Activated naive CD4-positive, alpha-beta T cell treated with anti-CD3 and anti-CD28 coated beads, Interleukin-2, amount 50 U/mL, for 72 hours (primary cell): Measurements from ENCODE around the gene GUCY1B1. TPM values are rescaled to one million over a fixed set of nuclear protein-coding genes. Genes with fewer than 3 reads are reported as not detected.

Experiments used
- ATAC-seq, 2 donors: fragments of 150-1000 bp; cut with Tn5 transposase; 2 replicates each; pipeline ENCODE4 v1.10.0; 2021; ENCODE audit warnings: mild to moderate bottlenecking in 2 of 2, moderate library complexity in 2 of 2
- DNase-seq, 2 donors: peaks; one replicate each; pipeline ENCODE4 v3.0.0; 2021 to 2022; ENCODE audit warnings: low spot score in 2 of 2
- H3K27ac Mint-ChIP-seq, 2 donors: one replicate each; pipeline ENCODE4 v1.8.0; 2022; ENCODE audit warnings: mild to moderate bottlenecking in 2 of 2, mixed read lengths in 2 of 2
- H3K36me3 Mint-ChIP-seq, 2 donors: one replicate each; pipeline ENCODE4 v1.8.0; 2022; ENCODE audit warnings: mixed read lengths in 2 of 2
- H3K9me3 Mint-ChIP-seq, 2 donors: one replicate each; pipeline ENCODE4 v1.8.0; 2022; ENCODE audit warnings: mixed read lengths in 2 of 2
- total RNA-seq, 2 donors: library from RNA; stranded (reverse); gene quantifications; one replicate each; pipeline ENCODE4 v1.2.3, GENCODE V29; 2022

GUCY1B1 gene
- total RNA-seq, result under 1 TPM; 0.20 to 0.27 TPM

GRCh38 chr4:155758481-155759371, at the start of gene GUCY1B1:
Gene GUCY1B1 (plus strand): TSS chr4:155759021. CDS start chr4:155759141, 120 bp downstream.
- Mint-ChIP-seq H3K36me3 (peaks cover 9 to 14% of the 10 kb centered on the region in 2 donors), H3K9me3 (peaks cover 4 to 5% of the 10 kb centered on the region in 2 donors), H3K27ac (no peak within 1 kb of the TSS)
- ATAC-seq, result peak; percentile 95 to 97
- DNase-seq, result peak; percentile 59

- ATAC-seq, result no peak
- Mint-ChIP-seq H3K36me3 (no peaks in the 10 kb centered on the region), H3K9me3 (no peaks in the 10 kb centered on the region), H3K27ac (no peak overlapping the region)
- DNase-seq, result no peak
These were observed 48.9 kb upstream of the GUCY1B1 start for GRCh38 chr4:155709918-155710317.

GRCh38 chr4:155711556-155711955, 47.3 kb upstream of the GUCY1B1 start:
- Mint-ChIP-seq H3K36me3 (no peaks in the 10 kb centered on the region), H3K27ac (no peak overlapping the region), H3K9me3 (no peaks in the 10 kb centered on the region)
- DNase-seq, result no peak
- ATAC-seq, result no peak

GRCh38 chr4:155712846-155713245, 46.0 kb upstream of the GUCY1B1 start:
- no peaks in the 10 kb centered on the region for H3K9me3 Mint-ChIP-seq
- no peak for ATAC-seq

GRCh38 chr4:155713911-155714310, 44.9 kb upstream of the GUCY1B1 start:
- Mint-ChIP-seq H3K36me3 (no peaks in the 10 kb centered on the region), H3K27ac (no peak overlapping the region), H3K9me3 (no peaks in the 10 kb centered on the region)
- ATAC-seq, result no peak
- DNase-seq, result no peak

More at GRCh38 chr4:155712846-155713245, 46.0 kb upstream of the GUCY1B1 start:
- DNase-seq, result no peak
- Mint-ChIP-seq H3K36me3 (no peaks in the 10 kb centered on the region), H3K27ac (no peak overlapping the region)

- no peak for DNase-seq
- no peak for ATAC-seq
- Mint-ChIP-seq H3K27ac (no peak overlapping the region), H3K9me3 (no peaks in the 10 kb centered on the region), H3K36me3 (no peaks in the 10 kb centered on the region)
These were observed 36.5 kb upstream of the GUCY1B1 start for GRCh38 chr4:155722336-155722735.

GRCh38 chr4:155722816-155723499, 35.9 kb upstream of the GUCY1B1 start:
- no peaks in the 10 kb centered on the region for H3K9me3 Mint-ChIP-seq
- DNase-seq, result no peak

GRCh38 chr4:155724731-155725130, 34.1 kb upstream of the GUCY1B1 start:
- DNase-seq, result no peak
- no peak for ATAC-seq
- Mint-ChIP-seq H3K36me3 (no peaks in the 10 kb centered on the region), H3K27ac (no peak overlapping the region), H3K9me3 (no peaks in the 10 kb centered on the region)

More at GRCh38 chr4:155722816-155723499, 35.9 kb upstream of the GUCY1B1 start:
- Mint-ChIP-seq H3K36me3 (no peaks in the 10 kb centered on the region), H3K27ac (no peak overlapping the region)
- ATAC-seq, result no peak

GRCh38 chr4:155734065-155734464, 24.8 kb upstream of the GUCY1B1 start:
- Mint-ChIP-seq H3K27ac (no peak overlapping the region), H3K36me3 (no peaks in the 10 kb centered on the region), H3K9me3 (no peaks in the 10 kb centered on the region)
- DNase-seq (no peak), ATAC-seq (no peak)

GRCh38 chr4:155734951-155735350, 23.9 kb upstream of the GUCY1B1 start:
- ATAC-seq (no peak), DNase-seq (no peak)
- H3K27ac Mint-ChIP-seq, result no peak overlapping the region
- no peaks in the 10 kb centered on the region for H3K9me3 Mint-ChIP-seq
- H3K36me3 Mint-ChIP-seq, result no peaks in the 10 kb centered on the region

GRCh38 chr4:155735496-155735895, 23.3 kb upstream of the GUCY1B1 start:
- Mint-ChIP-seq H3K27ac (no peak overlapping the region), H3K36me3 (no peaks in the 10 kb centered on the region), H3K9me3 (no peaks in the 10 kb centered on the region)
- DNase-seq (no peak), ATAC-seq (no peak)

- Mint-ChIP-seq H3K36me3 (no peaks in the 10 kb centered on the region), H3K27ac (no peak overlapping the region), H3K9me3 (no peaks in the 10 kb centered on the region)
- no peak for ATAC-seq
- DNase-seq, result no peak
These were observed 20.3 kb upstream of the GUCY1B1 start for GRCh38 chr4:155738548-155738947.

GRCh38 chr4:155741546-155741945, 17.3 kb upstream of the GUCY1B1 start:
- Mint-ChIP-seq H3K36me3 (no peaks in the 10 kb centered on the region), H3K27ac (no peak overlapping the region), H3K9me3 (no peaks in the 10 kb centered on the region)
- no peak for ATAC-seq
- no peak for DNase-seq

GRCh38 chr4:155742310-155743015, 16.4 kb upstream of the GUCY1B1 start:
- H3K9me3 Mint-ChIP-seq, result no peaks in the 10 kb centered on the region
- ATAC-seq (no peak), DNase-seq (no peak)
- H3K36me3 Mint-ChIP-seq, result no peaks in the 10 kb centered on the region
- no peak overlapping the region for H3K27ac Mint-ChIP-seq

GRCh38 chr4:155745984-155746383, 12.8 kb upstream of the GUCY1B1 start:
- Mint-ChIP-seq H3K9me3 (no peaks in the 10 kb centered on the region), H3K36me3 (no peaks in the 10 kb centered on the region), H3K27ac (no peak overlapping the region)
- DNase-seq (no peak), ATAC-seq (no peak)

GRCh38 chr4:155748039-155748438, 10.8 kb upstream of the GUCY1B1 start:
- Mint-ChIP-seq H3K36me3 (no peaks in the 10 kb centered on the region), H3K27ac (no peak overlapping the region), H3K9me3 (no peaks in the 10 kb centered on the region)
- DNase-seq (no peak), ATAC-seq (no peak)

- ATAC-seq (no peak), DNase-seq (no peak)
- no peaks in the 10 kb centered on the region for H3K36me3 Mint-ChIP-seq
- no peaks in the 10 kb centered on the region for H3K9me3 Mint-ChIP-seq
- H3K27ac Mint-ChIP-seq, result no peak overlapping the region
These were observed 9.8 kb upstream of the GUCY1B1 start for GRCh38 chr4:155749041-155749440.
